ENCODE data around the gene EYS. TPM values are rescaled to one million over a fixed set of nuclear protein-coding genes. Genes with fewer than 3 reads are reported as not detected.

The EYS gene
- total and polyA plus RNA-seq, 9 of the 15 experiments (the other 6 are each of a cell fraction or from before 2014, with no cell fraction given) = 0.03 to 0.36 (median 0.10) TPM; not detected in 2

- POLR2A ChIA-PET = no interaction called here
- TF ChIP-seq ZNF143 (CRISPR knock-in tag; IDR thresholded peaks at IDR 0.05) = no peak
- TF ChIP-seq NONO (IDR thresholded peaks at IDR 0.05; ENCODE audit: low read depth in 2 of 2, low read length in 1 of 2) = no peak
- no peak for TF ChIP-seq FOS (IDR thresholded peaks at IDR 0.05; ENCODE audit: extremely low read depth, insufficient read length)
- no peak for TF ChIP-seq MYBL2 (IDR thresholded peaks at IDR 0.05; ENCODE audit: low read depth)
- TF ChIP-seq MYBL2 (CRISPR knock-in tag; IDR thresholded peaks at IDR 0.05; ENCODE audit: borderline replicate concordance) = no peak
- TF ChIP-seq IRF1 (CRISPR knock-in tag; IDR thresholded peaks at IDR 0.05; ENCODE audit: borderline replicate concordance) = no peak
- no peak for TF ChIP-seq CUX1 (CRISPR knock-in tag; IDR thresholded peaks at IDR 0.05)
- no peak for TF ChIP-seq ZNF311 (CRISPR knock-in tag; IDR thresholded peaks at IDR 0.05)
- TF ChIP-seq CTCFL (IDR thresholded peaks at IDR 0.05; ENCODE audit: borderline replicate concordance, insufficient read depth, low read depth, low read length, poor library complexity, severe bottlenecking) = no peak
- TF ChIP-seq FOXM1 (IDR thresholded peaks at IDR 0.05; ENCODE audit: low read depth) = no peak
- TF ChIP-seq FOXM1 (CRISPR knock-in tag; IDR thresholded peaks at IDR 0.05; ENCODE audit: low read depth) = no peak
- FAIRE-seq = no peak
- H3K9me1 ChIP-seq (ENCODE audit: control insufficient read depth, insufficient read depth, low read length) = no peaks in the 10 kb centered on the region
- no peak for DNase-seq (ENCODE audit: extremely low read depth in 1 of 4, low spot score in 3 of 4)
- CTCF ChIA-PET (ENCODE audit: low intra/inter-chr PET ratio) = no interaction called here
- no peaks in the 10 kb centered on the region for H4K20me1 ChIP-seq (replicated peaks; ENCODE audit: control insufficient read depth, insufficient read depth, low read length)
- no peak overlapping the region for H3K9ac ChIP-seq (ENCODE audit: insufficient read depth in 1 of 2, low read depth in 2 of 2, low read length in 2 of 2)
- 5% methylated on average over 1 of the region's 1 CpG for WGBS (ENCODE audit: insufficient coverage, low coverage, missing lambda C conversion rate)
- H3K9me3 ChIP-seq (replicated peaks; ENCODE audit: control insufficient read depth, insufficient read depth, low read depth, low read length) = no peaks in the 10 kb centered on the region
- H2AFZ ChIP-seq (ENCODE audit: low read depth, low read length) = no peak overlapping the region
- H3K4me1 ChIP-seq (replicated peaks in 1 of 2; ENCODE audit: control insufficient read depth in 2 of 2, insufficient read depth in 2 of 2, low read length in 2 of 2) = no peaks in the 10 kb centered on the region
- no TSS peak for BruUV-seq (replicated peaks)
- no peak overlapping the region for H3K4me3 ChIP-seq
- no peaks in the 10 kb centered on the region for H3K27me3 ChIP-seq (ENCODE audit: control insufficient read depth in 2 of 2, insufficient read depth in 2 of 2, low read length in 2 of 2)
- H3K36me3 ChIP-seq (ENCODE audit: control insufficient read depth, insufficient read depth, low read length) = no peaks in the 10 kb centered on the region
- in situ Hi-C loops (cut with MboI) (no loop called here), intact Hi-C loops (cut with micrococcal nuclease) (no loop called here)
- H3K4me2 ChIP-seq (ENCODE audit: insufficient read depth, low read length) = no peak overlapping the region
- no peak overlapping the region for H3K27ac ChIP-seq (ENCODE audit: extremely low read depth, low read depth, low read length)
- no peaks in the 10 kb centered on the region for H3K79me2 ChIP-seq (ENCODE audit: control insufficient read depth, insufficient read depth, low read length)
- ATAC-seq = no peak
Observed at GRCh38 chr6:64160486-64160885, 1546.5 kb downstream of the EYS start.
